ENCODE measurements around the gene PEPD. TPM values are rescaled to one million over a fixed set of nuclear protein-coding genes. Genes with fewer than 3 reads are reported as not detected.

The PEPD gene
- total RNA-seq, 1 experiment from 2014 or later = 14.2 TPM

DNA sequence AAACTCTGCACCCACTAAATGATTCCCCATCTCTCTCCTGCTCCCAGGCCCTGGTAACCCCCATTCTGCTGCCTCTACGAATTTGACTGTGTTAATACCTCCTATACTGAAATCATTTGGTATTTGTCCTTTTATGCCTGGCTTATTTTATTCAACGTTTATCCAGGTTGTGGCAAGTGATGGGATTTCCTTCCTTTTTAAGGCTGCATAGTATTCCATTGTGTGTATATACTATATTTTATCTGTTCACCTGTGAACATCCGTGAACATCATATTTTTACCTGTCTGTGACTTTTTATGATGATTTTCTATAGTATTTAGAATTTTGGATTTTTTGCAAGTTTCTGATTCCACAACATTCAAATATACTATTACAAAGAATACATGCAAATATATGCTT is 162.0 kb downstream of the PEPD start:
- no peaks in the 10 kb centered on the region for H3K27me3 ChIP-seq (ENCODE audit: low read length)
- H3K9me2 ChIP-seq (replicated peaks; ENCODE audit: insufficient read depth, low read length) = no peaks in the 10 kb centered on the region
- H3K79me2 ChIP-seq (ENCODE audit: low read length) = no peaks in the 10 kb centered on the region
- no peak overlapping the region for H3K9ac ChIP-seq (ENCODE audit: low read length)
- no peaks in the 10 kb centered on the region for H3K36me3 ChIP-seq (ENCODE audit: insufficient read depth, low read length)
- H3K9me3 ChIP-seq (ENCODE audit: low read length) = no peaks in the 10 kb centered on the region
- no peaks in the 10 kb centered on the region for H4K20me1 ChIP-seq (ENCODE audit: insufficient read depth, low read depth, low read length)
- no peaks in the 10 kb centered on the region for H3K4me1 ChIP-seq (ENCODE audit: low read length)
- no peak overlapping the region for H2AFZ ChIP-seq (ENCODE audit: low read length)
- DNase-seq = no peak
- no peak overlapping the region for H3K4me2 ChIP-seq (ENCODE audit: low read depth, low read length, poor library complexity, severe bottlenecking)
- H3K4me3 ChIP-seq (ENCODE audit: low read length) = no peak overlapping the region
- no peak overlapping the region for H3K27ac ChIP-seq (ENCODE audit: low read length)

DNA sequence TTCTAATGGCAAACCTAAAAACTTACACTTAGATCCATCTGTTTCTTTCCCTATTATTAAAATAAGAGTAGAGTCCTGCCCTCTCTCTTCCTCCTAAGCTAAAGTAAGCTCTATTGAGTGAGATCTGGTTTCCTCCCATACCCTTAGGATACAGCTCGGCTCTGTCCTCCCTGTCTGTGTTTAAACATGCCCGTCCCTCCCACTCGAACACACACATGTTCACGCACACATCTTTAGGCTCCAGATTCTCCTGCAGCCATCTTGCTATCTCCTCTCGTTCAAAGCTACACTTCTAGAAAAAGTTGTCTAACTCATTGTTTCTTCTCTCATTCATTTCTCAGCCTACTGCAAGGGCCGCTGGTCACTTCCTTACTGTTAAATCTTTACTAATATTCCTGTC is 163.2 kb downstream of the PEPD start:
- Histone ChIP-seq H3K79me2 (ENCODE audit: low read length) (no peaks in the 10 kb centered on the region), H3K9me3 (ENCODE audit: low read length) (no peaks in the 10 kb centered on the region), H3K4me2 (ENCODE audit: low read depth, low read length, poor library complexity, severe bottlenecking) (no peak overlapping the region), H3K4me3 (ENCODE audit: low read length) (no peak overlapping the region), H3K4me1 (ENCODE audit: low read length) (no peaks in the 10 kb centered on the region), H3K27ac (ENCODE audit: low read length) (no peak overlapping the region), H3K36me3 (ENCODE audit: insufficient read depth, low read length) (no peaks in the 10 kb centered on the region), H3K9me2 (replicated peaks; ENCODE audit: insufficient read depth, low read length) (no peaks in the 10 kb centered on the region), H3K9ac (ENCODE audit: low read length) (no peak overlapping the region), H4K20me1 (ENCODE audit: insufficient read depth, low read depth, low read length) (no peaks in the 10 kb centered on the region), H2AFZ (ENCODE audit: low read length) (no peak overlapping the region), H3K27me3 (ENCODE audit: low read length) (no peaks in the 10 kb centered on the region)
- no peak for DNase-seq

DNA sequence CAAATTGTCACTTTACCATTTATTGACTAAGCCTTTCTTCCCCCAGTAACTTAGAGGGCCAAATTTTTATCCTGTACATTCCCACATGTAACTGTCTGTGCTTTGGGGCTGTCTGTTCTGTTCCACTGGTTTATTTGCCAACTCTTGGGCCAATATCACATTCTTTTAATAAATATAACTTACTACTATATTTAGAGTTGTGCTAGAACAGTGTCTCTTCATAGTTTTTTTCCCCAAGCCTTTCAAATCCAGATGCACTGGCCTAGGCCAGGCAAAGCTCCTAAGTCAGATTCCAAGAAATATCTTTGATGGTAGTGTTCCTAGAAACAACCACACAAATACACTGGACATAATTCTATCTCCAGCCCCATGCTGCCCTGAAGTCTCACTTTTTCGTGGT is 164.0 kb downstream of the PEPD start:
- Histone ChIP-seq H3K79me2 (ENCODE audit: low read length) (no peaks in the 10 kb centered on the region), H2AFZ (ENCODE audit: low read length) (no peak overlapping the region), H3K9me3 (ENCODE audit: low read length) (no peaks in the 10 kb centered on the region)

DNA sequence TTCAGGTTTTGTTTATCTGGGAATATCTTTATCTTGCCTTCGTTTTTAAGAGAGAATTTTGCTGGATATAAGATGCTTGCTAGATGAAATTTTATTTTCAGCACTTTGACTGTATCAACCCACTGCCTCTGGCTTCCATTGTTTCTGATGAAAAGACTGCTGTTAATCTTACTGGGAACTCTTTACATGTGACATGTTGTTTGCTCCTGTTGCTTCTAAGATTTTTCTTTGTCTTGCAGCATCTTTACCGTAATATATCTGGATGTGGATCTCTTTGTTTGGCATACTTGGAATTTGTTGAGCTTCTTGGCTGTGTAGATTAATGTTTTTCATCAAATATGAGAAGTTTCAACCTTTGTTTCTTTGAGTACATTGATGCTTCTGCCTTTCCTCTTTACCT is 166.1 kb downstream of the PEPD start:
- H3K27me3 ChIP-seq (ENCODE audit: low read length) = no peaks in the 10 kb centered on the region
- H3K4me1 ChIP-seq (ENCODE audit: low read length) = no peaks in the 10 kb centered on the region
- H3K79me2 ChIP-seq (ENCODE audit: low read length) = no peaks in the 10 kb centered on the region
- H3K9me2 ChIP-seq (replicated peaks; ENCODE audit: insufficient read depth, low read length) = no peaks in the 10 kb centered on the region
- no peak for DNase-seq
- no peaks in the 10 kb centered on the region for H4K20me1 ChIP-seq (ENCODE audit: insufficient read depth, low read depth, low read length)
- no peaks in the 10 kb centered on the region for H3K36me3 ChIP-seq (ENCODE audit: insufficient read depth, low read length)
- H3K27ac ChIP-seq (ENCODE audit: low read length) = no peak overlapping the region
- H3K4me2 ChIP-seq (ENCODE audit: low read depth, low read length, poor library complexity, severe bottlenecking) = no peak overlapping the region
- H3K9ac ChIP-seq (ENCODE audit: low read length) = no peak overlapping the region
- no peaks in the 10 kb centered on the region for H3K9me3 ChIP-seq (ENCODE audit: low read length)
- no peak overlapping the region for H2AFZ ChIP-seq (ENCODE audit: low read length)
- H3K4me3 ChIP-seq (ENCODE audit: low read length) = no peak overlapping the region

More for the DNA sequence above, 164.0 kb downstream of the PEPD start:
- Histone ChIP-seq H3K9me2 (replicated peaks; ENCODE audit: insufficient read depth, low read length) (no peaks in the 10 kb centered on the region), H4K20me1 (ENCODE audit: insufficient read depth, low read depth, low read length) (no peaks in the 10 kb centered on the region), H3K36me3 (ENCODE audit: insufficient read depth, low read length) (no peaks in the 10 kb centered on the region), H3K4me1 (ENCODE audit: low read length) (no peaks in the 10 kb centered on the region), H3K9ac (ENCODE audit: low read length) (no peak overlapping the region), H3K4me2 (ENCODE audit: low read depth, low read length, poor library complexity, severe bottlenecking) (no peak overlapping the region), H3K4me3 (ENCODE audit: low read length) (no peak overlapping the region), H3K27ac (ENCODE audit: low read length) (no peak overlapping the region), H3K27me3 (ENCODE audit: low read length) (no peaks in the 10 kb centered on the region)
- no peak for DNase-seq

DNA sequence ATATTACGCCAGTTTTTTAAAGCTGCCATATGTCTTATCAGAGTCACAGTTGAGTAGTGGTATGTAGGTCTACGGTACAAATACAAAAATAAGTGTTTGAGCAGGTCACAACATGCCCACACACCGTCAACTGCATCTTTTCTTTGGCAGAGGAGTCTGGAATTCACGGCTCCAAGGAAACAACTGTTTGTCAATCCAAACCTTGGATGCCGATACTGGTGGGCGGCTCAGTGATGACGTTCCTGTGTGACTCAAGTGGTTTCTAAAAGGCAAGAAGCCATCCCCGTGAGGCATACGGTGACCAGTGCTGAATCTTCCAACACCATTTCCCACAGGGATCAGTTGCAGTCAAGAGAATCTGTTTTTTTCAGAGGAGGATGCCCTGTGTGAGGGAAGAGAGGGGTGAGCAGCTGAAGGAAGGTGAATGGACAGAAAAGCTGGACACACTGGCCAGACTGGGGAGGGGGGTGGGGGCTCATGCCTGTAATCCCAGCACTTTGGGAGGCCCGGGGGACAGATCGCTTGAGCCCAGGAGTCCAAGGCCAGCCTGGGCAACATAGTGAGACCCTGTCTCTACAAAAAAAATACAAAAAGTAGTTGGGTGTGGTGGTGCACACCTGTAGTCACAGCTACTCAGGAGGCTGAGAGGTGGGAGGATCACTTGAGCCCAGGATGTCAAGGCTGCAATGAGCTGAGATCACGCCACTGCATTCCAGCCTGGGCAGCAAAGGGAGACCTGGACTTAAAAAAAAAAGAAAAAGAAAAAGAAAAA is 170.9 kb downstream of the PEPD start:
- H3K4me2 ChIP-seq (ENCODE audit: low read depth, low read length, poor library complexity, severe bottlenecking) = no peak overlapping the region

DNA sequence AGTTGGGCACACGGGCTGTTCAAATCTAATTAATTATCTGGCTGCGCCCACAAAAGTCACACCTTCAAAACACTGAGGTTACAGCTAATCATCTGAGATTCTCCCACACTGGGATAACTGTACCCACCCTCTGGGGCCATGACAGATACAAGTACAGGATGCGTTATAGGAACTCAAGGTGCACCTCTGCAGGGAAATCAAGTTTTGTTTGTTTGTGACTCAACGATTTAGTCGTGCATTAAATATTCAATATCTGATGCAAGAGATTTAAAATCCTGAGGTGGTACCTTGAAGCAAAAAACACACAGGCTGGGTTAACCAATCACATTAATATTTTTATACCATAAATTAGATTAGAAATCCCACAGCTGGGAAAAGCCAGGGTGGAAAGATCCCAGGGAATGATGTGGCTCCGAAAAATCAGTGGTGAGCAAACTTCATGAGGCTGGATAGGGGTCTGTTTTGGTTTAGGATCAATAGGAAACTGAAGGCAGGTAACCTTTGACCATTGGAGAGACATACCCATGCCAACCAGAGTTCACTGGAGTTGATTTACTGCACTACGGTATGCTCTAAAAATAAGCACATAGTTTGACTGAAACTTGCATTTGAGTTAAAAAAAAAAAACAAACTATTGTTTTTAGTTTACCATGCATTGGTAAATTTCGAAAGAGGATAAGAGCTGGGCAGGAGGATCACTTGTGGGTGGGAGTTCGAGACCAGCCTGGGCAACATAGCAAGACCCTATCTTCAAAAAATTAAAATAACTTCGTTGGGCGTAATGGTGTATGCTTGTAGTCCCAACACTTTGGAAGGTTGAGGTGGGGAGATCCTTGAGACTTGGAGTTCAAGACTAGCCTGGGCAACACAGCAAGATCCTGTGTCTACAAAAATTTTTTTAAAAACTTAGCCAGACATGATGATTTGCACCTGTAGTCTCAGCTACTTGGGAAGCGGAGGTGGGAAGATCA is 172.0 kb downstream of the PEPD start:
- no peaks in the 10 kb centered on the region for H4K20me1 ChIP-seq (ENCODE audit: insufficient read depth, low read depth, low read length)
- H3K27me3 ChIP-seq (ENCODE audit: low read length) = no peaks in the 10 kb centered on the region
- no peak for DNase-seq
- no peaks in the 10 kb centered on the region for H3K4me1 ChIP-seq (ENCODE audit: low read length)
- H2AFZ ChIP-seq (ENCODE audit: low read length) = no peak overlapping the region
- H3K79me2 ChIP-seq (ENCODE audit: low read length) = no peaks in the 10 kb centered on the region
- no peak overlapping the region for H3K27ac ChIP-seq (ENCODE audit: low read length)
- no peak overlapping the region for H3K4me2 ChIP-seq (ENCODE audit: low read depth, low read length, poor library complexity, severe bottlenecking)
- H3K9me3 ChIP-seq (ENCODE audit: low read length) = no peaks in the 10 kb centered on the region
- H3K36me3 ChIP-seq (ENCODE audit: insufficient read depth, low read length) = no peaks in the 10 kb centered on the region
- no peaks in the 10 kb centered on the region for H3K9me2 ChIP-seq (replicated peaks; ENCODE audit: insufficient read depth, low read length)
- H3K4me3 ChIP-seq (ENCODE audit: low read length) = no peak overlapping the region
- H3K9ac ChIP-seq (ENCODE audit: low read length) = no peak overlapping the region

More for the DNA sequence above, 170.9 kb downstream of the PEPD start:
- Histone ChIP-seq H3K4me1 (ENCODE audit: low read length) (no peaks in the 10 kb centered on the region), H3K4me3 (ENCODE audit: low read length) (no peak overlapping the region), H2AFZ (ENCODE audit: low read length) (no peak overlapping the region), H3K79me2 (ENCODE audit: low read length) (no peaks in the 10 kb centered on the region), H3K36me3 (ENCODE audit: insufficient read depth, low read length) (no peaks in the 10 kb centered on the region), H4K20me1 (ENCODE audit: insufficient read depth, low read depth, low read length) (no peaks in the 10 kb centered on the region), H3K9me3 (ENCODE audit: low read length) (no peaks in the 10 kb centered on the region), H3K9me2 (replicated peaks; ENCODE audit: insufficient read depth, low read length) (no peaks in the 10 kb centered on the region), H3K9ac (ENCODE audit: low read length) (no peak overlapping the region), H3K27ac (ENCODE audit: low read length) (no peak overlapping the region), H3K27me3 (ENCODE audit: low read length) (no peaks in the 10 kb centered on the region)
- DNase-seq = no peak

DNA sequence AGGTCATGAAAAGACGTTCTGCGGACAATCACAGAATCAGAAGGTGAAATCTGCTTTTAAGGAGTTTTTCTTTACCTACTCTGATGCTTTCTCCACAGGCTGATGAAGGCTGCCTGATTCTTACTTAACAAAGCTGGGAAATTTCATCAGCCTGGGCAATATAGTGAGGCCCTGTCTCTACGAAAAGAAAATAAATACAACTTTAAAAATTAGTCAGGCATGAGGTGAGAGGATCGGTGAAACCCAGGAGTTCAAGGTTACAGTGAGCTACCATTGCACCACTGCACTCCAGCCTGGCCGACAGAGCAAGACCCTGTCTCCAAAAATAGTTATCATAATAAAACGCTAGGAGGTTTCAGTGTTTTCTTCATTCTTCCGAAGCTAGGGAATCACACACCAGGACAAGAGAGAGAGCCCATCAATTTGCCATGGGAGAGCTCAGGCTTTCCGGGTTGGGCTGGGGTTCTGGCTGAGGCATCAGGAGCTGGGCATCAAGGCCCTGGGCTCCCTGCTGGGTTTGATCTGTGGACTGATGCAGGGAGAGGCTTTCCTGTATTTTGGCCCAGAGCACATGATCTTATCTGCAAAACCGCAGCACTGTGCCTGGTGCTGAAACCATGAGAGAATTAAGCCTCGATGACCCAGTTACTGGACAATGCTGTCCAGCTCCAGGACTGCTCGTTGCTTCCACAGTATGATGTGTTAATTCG is 173.1 kb downstream of the PEPD start:
- no peaks in the 10 kb centered on the region for H4K20me1 ChIP-seq (ENCODE audit: insufficient read depth, low read depth, low read length)
- no peaks in the 10 kb centered on the region for H3K9me3 ChIP-seq (ENCODE audit: low read length)
- no peak overlapping the region for H3K4me3 ChIP-seq (ENCODE audit: low read length)
- no peaks in the 10 kb centered on the region for H3K4me1 ChIP-seq (ENCODE audit: low read length)
- H3K36me3 ChIP-seq (ENCODE audit: insufficient read depth, low read length) = no peaks in the 10 kb centered on the region
- H3K79me2 ChIP-seq (ENCODE audit: low read length) = no peaks in the 10 kb centered on the region
- no peak overlapping the region for H2AFZ ChIP-seq (ENCODE audit: low read length)
- DNase-seq = no peak
- no peak overlapping the region for H3K4me2 ChIP-seq (ENCODE audit: low read depth, low read length, poor library complexity, severe bottlenecking)
- H3K27ac ChIP-seq (ENCODE audit: low read length) = no peak overlapping the region
- no peaks in the 10 kb centered on the region for H3K27me3 ChIP-seq (ENCODE audit: low read length)
- no peak overlapping the region for H3K9ac ChIP-seq (ENCODE audit: low read length)
- H3K9me2 ChIP-seq (replicated peaks; ENCODE audit: insufficient read depth, low read length) = no peaks in the 10 kb centered on the region

DNA sequence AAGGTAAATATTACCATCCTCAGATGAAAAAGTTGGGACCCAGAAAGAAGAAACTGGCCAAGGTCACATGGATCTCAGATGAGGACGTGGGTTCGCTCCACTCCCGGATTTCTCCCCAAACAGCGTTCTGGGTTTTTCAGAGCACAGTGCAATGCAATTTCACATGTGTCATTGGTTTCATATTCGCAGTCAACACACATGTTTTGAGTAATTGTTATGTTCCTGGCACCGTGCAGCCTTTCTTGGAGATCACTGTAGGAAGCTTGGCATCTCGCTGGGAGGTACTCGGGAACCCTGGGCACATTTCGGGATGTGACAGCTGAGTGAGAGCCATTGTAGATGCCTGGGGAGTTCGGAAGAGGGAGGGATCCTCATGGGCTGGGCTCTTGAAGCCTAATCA is 174.3 kb downstream of the PEPD start:
- Histone ChIP-seq H4K20me1 (ENCODE audit: insufficient read depth, low read depth, low read length) (no peaks in the 10 kb centered on the region), H3K9me3 (ENCODE audit: low read length) (no peaks in the 10 kb centered on the region), H3K27ac (ENCODE audit: low read length) (no peak overlapping the region), H3K4me2 (ENCODE audit: low read depth, low read length, poor library complexity, severe bottlenecking) (no peak overlapping the region), H3K27me3 (ENCODE audit: low read length) (no peaks in the 10 kb centered on the region), H3K4me3 (ENCODE audit: low read length) (no peak overlapping the region), H3K79me2 (ENCODE audit: low read length) (no peaks in the 10 kb centered on the region), H3K36me3 (ENCODE audit: insufficient read depth, low read length) (no peaks in the 10 kb centered on the region), H3K9me2 (replicated peaks; ENCODE audit: insufficient read depth, low read length) (no peaks in the 10 kb centered on the region), H3K9ac (ENCODE audit: low read length) (no peak overlapping the region), H2AFZ (ENCODE audit: low read length) (no peak overlapping the region), H3K4me1 (ENCODE audit: low read length) (no peaks in the 10 kb centered on the region)
- DNase-seq = no peak

Data from Karpas-422 (cell line).